ENCODE results near the gene KCND3.

DNA sequence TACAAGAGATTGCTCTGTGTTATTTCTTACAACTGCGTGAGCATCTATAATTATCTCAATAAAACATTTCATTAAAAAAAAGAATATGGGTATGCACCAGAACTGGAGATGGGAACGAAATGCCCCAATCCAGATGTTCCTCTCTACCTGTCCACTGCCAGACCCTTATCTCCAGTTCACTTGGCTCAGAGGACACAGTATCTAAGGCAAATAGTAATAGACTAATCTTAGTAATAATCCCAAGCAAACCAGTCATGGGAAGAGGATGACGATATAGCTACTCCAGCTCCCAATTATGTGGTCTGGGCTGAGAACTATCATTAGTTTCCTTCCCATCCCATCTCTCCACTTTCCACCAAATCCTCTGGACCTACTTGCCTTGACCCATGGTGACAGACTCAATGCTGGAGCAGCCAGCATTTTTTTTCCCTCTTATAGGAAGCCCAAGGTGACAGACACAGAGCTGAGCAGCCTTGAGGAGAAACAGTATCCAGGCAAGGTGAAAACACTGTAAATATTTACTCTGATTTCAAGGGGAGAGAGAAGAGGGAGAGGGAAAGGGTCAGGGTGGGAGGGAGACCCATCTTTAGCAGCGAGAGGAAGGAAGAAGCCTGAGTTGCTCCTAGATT lies 205.1 kb downstream of the KCND3 start:
- TF ChIP-seq, protein P1, sequence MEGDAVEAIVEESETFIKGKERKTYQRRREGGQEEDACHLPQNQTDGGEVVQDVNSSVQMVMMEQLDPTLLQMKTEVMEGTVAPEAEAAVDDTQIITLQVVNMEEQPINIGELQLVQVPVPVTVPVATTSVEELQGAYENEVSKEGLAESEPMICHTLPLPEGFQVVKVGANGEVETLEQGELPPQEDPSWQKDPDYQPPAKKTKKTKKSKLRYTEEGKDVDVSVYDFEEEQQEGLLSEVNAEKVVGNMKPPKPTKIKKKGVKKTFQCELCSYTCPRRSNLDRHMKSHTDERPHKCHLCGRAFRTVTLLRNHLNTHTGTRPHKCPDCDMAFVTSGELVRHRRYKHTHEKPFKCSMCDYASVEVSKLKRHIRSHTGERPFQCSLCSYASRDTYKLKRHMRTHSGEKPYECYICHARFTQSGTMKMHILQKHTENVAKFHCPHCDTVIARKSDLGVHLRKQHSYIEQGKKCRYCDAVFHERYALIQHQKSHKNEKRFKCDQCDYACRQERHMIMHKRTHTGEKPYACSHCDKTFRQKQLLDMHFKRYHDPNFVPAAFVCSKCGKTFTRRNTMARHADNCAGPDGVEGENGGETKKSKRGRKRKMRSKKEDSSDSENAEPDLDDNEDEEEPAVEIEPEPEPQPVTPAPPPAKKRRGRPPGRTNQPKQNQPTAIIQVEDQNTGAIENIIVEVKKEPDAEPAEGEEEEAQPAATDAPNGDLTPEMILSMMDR (IDR thresholded peaks at IDR 0.05; ENCODE audit: insufficient read depth, low read length) = no peak
- TF ChIP-seq POLR2AphosphoS5 (IDR thresholded peaks at IDR 0.05; ENCODE audit: low read depth) (no peak), SPI1 (IDR thresholded peaks at IDR 0.05; ENCODE audit: borderline replicate concordance, low read depth) (no peak)
- TF ChIP-seq, protein P2, sequence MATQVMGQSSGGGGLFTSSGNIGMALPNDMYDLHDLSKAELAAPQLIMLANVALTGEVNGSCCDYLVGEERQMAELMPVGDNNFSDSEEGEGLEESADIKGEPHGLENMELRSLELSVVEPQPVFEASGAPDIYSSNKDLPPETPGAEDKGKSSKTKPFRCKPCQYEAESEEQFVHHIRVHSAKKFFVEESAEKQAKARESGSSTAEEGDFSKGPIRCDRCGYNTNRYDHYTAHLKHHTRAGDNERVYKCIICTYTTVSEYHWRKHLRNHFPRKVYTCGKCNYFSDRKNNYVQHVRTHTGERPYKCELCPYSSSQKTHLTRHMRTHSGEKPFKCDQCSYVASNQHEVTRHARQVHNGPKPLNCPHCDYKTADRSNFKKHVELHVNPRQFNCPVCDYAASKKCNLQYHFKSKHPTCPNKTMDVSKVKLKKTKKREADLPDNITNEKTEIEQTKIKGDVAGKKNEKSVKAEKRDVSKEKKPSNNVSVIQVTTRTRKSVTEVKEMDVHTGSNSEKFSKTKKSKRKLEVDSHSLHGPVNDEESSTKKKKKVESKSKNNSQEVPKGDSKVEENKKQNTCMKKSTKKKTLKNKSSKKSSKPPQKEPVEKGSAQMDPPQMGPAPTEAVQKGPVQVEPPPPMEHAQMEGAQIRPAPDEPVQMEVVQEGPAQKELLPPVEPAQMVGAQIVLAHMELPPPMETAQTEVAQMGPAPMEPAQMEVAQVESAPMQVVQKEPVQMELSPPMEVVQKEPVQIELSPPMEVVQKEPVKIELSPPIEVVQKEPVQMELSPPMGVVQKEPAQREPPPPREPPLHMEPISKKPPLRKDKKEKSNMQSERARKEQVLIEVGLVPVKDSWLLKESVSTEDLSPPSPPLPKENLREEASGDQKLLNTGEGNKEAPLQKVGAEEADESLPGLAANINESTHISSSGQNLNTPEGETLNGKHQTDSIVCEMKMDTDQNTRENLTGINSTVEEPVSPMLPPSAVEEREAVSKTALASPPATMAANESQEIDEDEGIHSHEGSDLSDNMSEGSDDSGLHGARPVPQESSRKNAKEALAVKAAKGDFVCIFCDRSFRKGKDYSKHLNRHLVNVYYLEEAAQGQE (IDR thresholded peaks at IDR 0.05; ENCODE audit: insufficient replicate concordance, low read depth) = no peak
